Stimulated activated CD4-positive, alpha-beta T cell treated with anti-CD3 and anti-CD28 coated beads, Interleukin-2, amount 100 ng/mL, for 24 hours (primary cell): Measurements from ENCODE around the gene TRAP1.
"Not testable (repeated sequence)": the region's sequence is repeated elsewhere in the genome, so short reads cannot be mapped to it uniquely, and the experiment has no call there.

Source experiments
- DNase-seq, 2 donors: peaks; one replicate each; pipeline ENCODE4 v3.0.0-alpha.2; 2020

Gene TRAP1

DNA sequence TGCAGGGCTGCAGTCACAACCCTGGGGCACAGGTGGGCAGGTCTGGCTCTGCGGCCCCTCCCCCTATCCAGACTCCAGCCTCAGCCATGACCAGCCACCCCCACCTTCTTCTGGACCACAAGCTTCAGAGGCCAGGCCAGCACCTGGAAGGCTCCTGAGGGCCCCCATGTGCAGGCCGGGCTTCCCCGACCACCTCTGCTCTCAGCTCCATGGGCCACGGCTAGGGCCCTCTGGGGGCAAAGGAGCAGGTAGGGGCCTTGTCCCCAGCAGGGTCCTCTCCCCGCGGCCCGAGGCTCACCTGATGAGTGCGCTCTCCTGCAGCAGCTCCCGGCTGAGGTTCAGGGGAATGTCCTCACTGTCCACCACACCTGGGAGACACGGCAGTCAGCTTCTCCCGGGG, 45.9 kb downstream of the TRAP1 start:
- DNase-seq, result no peak

DNA sequence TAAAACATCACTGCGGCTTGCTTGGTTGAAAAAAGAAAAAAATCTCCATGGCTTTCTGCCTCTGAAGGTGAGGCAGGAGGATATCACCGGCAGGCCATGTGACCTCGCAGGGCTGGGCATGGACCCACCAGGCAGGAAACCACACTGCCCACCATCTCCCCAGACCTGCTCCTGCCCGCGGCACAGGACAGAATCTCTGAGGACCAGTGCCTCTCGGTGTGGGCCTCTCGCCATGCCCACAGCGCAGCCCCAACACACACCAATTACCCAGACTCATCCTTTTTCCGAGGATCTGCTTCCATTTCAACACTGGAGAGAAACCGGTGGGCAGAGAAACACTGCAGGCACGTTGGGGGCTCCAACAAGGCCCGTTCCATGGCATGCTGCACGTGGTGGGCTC, 46.6 kb downstream of the TRAP1 start:
- DNase-seq, result no peak

DNA sequence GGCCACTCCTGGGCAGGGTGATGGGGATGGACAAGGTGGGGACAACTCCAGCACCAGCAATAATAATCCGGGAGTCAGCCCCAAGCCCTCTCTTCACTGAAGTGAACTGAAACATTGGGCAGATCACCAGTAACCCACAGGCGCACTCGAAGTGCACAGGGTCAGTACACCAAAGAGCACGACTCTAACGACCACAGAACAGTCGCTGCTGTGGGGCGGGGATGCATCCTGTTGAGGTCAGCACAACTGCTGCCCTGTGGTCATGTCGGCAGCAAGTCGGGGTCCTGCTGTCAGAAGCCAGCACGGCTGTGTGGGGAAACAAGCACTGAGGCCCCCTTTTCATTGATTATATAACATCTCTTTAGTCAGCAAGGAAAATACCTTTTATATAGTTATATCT, 48.2 kb downstream of the TRAP1 start:
- no peak for DNase-seq

DNA sequence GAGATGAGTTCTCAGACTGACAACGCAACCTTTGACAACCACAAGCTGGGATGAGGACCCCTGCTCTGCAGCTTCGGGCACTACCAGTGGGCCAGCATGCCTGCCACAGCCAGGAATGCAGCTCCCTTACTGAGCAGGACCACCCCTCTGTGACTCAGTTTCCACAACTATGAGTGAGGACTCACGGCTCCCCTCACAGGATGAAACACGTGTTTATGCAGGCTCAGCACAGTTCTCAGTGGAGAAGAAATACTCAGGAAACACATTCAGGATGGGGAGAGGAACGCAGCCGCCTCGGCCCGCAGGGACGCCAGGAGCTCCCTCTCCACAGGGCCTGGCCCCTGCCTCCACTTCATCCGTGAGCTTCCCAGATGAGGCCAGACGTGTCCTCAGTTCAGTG, 48.7 kb downstream of the TRAP1 start:
- no peak for DNase-seq

DNA sequence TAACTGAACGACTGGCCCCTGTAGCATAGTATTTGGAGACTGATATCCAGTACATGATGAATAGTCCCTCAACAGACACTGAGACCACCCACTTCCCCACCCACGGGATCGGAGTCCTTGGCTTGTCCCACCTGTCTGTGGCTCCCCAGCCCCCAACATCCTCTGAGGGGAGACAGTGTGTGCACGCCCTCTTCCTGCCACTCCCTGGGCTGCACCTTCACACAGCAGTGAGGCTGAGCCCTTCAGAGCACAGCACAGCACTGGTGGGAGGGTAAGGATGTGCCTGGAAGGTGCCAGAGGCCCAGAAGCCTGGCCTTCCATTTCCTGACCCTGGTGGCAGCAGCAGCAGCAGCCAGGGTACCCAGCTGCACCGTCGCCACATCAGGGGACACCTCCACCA, 51.8 kb downstream of the TRAP1 start:
- DNase-seq, result no peak

DNA sequence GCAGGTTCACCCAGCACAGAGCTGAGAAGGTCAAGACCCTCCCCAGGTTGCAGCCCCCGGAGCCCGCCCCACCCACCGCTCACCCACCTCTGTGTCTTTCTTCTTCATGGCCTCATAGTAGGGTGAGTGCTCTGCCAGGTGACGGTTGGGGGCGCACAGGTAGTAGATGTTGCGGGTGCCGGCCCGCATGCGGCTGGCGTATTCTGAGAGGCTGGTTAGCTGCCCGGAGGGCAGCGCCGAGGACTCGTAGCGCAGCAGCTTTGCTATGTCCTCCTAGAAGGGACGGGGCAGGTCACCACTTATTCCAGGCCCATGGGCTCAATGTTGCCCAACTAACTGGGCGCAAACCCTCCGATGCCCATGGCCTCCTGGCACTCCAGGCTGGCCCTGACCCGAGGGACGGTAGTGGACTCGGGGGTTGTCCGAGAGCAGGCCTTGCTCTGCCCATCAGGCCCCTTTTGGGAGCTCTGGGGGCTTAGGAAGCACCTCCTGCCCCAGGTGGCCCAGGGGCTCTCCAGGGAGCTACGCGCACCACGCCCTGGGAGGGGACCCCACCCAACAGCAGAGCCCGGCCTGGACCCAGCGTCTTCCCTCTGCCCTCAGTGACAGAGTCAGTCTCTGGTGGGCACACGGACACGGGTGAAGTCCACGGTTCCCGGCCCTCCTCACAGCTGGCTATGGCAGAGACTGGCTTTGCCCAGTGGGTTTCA, 53.0 kb downstream of the TRAP1 start:
- DNase-seq, result no peak

DNA sequence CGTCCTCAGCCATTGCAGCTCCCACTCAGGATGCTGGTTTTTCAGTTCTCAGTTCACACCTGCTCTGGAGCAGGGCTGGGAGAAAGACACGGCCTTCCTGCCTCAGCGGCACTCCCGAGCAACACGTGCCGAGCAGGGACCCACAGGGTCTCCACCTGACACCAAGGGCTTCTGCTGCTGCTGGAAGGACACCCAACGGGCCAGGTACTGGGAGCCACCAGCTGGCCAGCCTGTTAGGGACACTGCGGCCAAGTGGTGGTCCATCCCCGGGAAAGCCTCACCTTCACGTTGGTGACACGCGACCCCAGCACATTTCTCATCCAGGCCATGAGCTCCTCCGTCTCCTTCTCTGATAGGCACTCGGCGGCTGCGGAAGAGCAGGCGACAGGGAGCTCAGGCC, 54.7 kb downstream of the TRAP1 start:
- no peak for DNase-seq

DNA sequence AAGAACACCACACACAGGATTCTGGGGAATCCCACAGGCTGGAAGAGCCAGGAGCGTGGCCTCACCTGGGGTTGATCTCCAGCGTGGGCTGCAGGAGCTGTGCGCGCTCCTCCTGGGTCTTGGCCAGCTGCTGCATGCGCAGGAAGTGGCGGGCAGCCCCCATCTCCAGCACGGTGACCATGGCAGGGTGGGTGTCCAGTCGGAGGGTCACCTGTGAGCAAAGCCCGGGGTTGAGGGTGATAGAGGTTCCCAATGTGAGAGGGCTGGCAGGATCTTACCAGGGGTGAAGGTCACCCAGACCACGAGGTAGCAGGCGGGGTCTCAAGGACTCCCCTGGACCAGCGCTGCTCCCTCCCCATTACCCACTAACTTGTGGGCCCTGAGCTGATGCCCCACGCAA, 55.4 kb downstream of the TRAP1 start:
- DNase-seq, result no peak

DNA sequence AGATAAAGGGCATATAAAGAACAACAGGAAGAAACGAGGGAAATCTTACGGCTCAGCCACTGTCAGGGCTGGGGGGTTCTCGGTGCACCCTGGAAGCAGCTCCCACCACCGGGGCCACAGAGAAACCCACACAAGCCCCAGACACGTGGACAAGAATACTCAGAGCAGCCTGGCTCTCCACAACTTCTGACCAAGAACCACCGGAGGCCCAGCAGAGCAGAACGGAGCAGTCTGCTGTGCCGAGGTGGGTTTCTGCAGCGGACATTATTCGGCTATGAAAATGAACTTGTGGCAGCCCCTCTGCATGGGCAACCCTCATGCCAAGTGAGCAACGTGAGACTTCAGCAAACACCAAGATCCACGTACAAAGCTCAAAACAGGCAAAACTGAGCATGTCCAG, 56.0 kb downstream of the TRAP1 start:
- no peak for DNase-seq

DNA sequence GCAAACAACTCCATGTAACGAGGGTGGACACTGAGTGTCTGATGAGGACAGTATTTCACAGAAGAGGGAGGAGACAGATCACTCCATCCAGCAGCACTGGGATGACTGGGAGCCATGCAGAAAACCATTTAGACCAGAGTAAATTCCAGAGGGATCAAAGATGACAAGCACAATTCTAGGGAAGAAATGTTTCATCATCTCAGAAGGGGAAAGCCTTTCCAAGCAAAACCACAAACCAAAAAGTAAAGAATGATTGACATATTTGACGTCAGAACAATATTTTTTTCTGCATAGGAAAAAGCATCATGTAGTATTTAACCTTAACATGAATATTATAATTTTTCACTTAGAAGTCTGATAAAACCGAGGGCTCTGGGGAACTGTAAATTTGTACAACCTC, 58.1 kb downstream of the TRAP1 start:
- no peak for DNase-seq

DNA sequence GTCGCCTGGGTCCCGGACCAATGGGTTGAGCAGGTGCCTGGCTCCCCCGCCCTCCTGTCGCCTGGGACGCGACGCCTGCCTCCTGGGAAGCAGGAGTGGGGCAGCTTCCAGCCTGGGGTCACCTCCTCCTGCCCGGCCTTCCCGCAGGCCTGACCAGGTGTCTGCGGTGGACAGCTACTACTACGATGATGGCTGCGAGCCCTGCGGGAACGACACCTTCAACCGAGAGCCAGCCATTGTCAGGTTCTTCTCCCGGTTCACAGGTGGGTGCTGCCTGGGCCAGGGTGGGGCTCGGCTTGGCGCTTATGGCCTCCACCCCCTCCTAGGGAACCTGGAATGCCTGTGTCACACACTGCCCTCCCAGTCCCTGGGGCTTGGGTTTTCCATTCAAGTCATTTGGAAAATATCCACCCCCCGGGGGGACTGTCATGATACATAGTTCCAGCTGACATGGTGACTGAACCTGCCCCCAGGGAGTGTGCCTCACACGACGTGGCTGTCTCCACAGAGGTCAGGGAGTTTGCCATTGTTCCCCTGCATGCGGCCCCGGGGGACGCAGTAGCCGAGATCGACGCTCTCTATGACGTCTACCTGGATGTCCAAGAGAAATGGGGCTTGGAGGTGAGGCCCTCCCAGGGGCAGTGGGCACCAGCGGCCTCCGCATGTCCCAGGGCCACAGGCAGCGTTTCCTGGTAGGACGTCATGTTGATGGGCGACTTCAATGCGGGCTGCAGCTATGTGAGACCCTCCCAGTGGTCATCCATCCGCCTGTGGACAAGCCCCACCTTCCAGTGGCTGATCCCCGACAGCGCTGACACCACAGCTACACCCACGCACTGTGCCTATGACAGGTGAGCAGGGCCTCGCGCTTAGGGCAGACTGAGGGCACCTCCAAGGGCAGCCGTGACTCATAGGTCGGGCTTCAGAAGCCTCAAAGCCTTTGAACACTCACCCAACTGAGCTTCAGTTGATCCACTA, 60.5 kb downstream of the TRAP1 start:
- peak; percentile 29 to 43 for DNase-seq

DNA sequence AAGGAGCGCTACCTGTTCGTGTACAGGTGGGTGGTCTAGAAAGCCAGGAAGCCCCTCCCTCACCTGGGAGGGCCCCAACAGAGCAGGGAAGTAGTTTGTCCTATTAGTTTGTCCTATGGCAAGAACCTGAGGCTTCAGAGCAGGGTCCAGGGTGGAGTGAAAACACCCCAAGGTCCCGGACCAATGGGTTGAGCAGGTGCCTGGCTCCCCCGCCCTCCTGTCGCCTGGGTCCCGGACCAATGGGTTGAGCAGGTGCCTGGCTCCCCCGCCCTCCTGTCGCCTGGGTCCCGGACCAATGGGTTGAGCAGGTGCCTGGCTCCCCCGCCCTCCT, 61.2 kb downstream of the TRAP1 start:
- not testable (repeated sequence) for DNase-seq

DNA sequence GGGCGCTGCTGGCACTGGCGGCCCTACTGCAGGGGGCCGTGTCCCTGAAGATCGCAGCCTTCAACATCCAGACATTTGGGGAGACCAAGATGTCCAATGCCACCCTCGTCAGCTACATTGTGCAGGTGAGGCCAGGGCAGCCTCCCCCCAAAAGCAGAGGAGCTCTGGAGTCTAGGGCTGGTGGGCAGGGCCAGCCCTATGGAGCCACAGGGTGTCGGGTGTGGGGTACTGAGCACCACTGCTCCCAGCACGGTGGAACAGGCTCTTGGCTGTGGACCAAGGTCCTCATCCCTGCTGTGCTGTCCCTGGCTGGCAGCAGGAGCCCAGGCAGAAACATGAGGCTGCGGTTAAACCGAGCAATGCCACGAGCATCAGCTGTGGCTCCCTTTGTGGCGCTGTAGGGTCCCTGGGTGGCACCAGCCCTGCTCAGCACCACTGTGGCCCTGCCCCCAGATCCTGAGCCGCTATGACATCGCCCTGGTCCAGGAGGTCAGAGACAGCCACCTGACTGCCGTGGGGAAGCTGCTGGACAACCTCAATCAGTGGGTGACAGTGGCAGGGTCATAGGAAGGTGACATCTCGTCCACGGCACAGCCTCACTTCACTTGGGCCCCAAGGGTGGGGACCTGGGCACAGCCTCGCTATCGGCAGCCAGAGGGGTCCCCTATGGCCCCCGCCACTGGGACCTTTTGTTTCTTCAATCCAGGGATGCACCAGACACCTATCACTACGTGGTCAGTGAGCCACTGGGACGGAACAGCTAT, 61.7 kb downstream of the TRAP1 start:
- no peak for DNase-seq

DNA sequence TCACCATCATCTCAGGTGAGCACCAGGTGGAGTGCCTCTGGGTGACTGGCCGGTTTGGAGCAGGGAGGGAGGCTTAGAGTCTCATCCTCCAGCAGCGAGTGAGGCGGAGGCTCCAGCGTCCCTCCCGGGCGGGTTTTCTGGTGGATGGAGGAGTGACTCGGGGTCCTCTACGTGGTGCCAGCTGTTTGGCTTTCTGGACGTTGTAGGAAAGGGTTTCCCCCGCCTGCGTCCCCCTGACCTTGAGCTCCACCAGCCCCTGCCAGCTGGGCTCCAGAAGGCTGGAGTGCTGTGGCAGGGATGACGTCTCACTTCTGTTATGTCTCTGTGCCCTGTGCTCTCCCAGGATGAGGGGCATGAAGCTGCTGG, 62.3 kb downstream of the TRAP1 start:
- no peak for DNase-seq

DNA sequence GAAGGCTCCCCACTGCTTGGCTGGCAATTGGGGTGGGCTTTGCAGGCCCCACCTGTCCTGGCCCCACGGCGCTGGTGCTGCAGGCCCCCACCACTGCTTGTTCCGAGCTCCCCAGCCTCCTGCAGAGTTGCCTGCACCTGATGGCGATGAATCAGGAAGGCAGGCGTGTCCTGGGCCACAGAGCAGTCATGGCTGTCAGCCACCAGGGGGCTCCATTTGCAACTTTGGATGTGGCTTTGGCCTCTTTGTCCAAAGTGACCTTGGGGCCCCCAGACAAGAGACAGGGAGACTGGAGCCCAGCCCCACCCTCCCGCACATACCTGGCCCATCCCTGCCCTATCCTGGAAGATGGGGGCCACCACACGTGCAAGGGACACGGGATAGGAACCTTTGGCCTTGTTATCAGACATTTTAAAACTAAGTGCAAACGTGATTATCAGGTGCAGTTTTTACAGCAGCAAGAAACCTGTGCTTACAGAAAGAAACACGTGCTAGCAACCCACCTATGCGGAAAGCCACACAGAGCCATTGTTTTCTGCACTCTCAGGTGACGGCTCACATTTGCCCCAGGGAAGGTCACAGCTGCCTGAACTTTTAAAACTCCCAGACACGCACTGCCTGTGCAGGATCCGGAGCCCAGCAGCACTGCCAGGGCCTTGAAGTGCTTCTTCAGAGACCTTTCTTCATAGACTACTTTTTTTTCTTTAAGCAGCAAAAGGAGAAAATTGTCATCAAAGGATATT, 62.9 kb downstream of the TRAP1 start, which contains the start of gene DNASE1:
Gene DNASE1 (plus strand): TSS at position 443 of the 743 bp plus-strand sequence. CDS start 683 bp downstream, outside the sequence.
- peak; percentile 63 to 68 for DNase-seq

DNA sequence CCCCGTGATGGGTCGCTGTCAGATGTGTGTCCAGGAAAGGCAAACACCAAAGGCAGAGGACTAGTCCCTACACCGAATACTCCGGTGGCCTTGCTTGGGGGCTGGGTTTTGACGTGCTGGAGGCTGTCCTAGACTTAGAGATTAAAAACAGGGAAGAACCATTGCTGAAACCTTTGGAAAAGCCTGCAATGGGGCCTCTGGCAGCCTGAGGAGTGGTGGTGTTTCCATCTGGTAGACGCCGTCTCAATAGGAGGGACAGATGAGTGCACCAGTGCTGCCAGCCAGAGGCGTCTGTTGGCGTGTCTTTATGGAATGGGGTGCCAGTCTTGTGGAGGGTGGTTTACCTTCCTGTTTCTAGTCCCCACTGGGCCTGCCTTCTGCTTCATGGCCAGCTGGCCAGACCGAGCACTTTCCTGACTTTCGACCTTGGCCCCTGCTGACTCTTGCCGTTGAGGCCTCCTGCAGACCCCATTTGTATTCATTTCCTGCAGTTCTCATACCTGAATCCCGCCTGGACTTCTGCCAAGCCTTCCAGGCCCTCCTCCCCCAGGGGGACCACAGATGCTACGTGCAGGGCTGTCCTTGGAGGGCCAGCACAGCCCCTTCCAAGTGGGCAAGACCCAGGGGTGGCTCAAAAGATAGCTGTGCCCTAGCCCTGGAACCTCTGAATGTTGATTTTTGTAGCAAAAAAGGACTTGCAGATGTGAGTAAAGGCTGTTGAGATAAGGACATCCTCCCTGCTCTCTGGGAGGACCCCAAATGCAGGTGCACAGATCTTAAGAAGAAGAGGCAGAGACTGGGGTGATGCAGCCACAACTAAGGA, 64.7 kb downstream of the TRAP1 start:
- DNase-seq, result no peak

DNA sequence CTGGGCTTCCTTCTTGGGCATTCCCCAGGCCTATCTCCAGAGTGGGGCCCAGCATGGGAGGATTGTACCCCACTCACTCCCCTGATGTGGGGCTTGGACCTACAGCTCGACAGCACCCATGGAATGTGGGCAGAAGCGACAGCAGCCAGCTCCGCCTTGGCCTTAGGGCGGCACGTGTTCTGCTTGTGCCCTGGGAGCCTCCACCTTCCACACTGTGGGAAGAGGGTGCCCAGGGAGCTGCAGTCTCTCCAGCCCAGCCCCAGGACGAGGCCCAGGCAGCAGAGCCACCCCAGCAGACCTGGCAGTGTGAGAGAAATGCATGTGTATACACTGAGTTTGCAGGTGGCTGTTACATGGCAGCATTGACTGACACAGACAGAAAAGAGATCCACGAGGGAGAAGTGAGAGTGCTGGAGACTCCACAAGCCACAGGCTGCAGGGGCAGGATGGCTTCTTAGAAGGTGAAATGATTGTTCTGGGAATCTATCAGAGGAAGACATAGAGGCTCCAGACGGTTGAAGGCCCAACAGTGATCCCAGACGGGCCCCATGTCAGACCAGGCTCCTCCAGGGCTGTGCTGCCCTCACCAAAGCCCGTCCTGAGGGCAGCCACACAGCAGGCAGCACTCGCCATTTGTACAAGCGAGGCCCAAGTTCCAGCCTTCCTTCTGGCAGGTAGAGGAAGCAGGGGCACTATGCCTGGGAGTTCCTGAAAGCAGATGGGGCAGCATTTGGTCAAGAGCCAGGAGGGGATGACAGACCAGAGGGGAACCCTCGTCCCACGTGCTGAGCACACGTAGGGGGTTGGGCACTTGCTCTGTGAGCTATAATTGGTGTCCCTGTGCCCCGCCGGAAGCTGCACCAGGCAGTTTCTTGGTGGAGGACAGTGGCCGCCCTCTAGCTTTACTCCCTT, 65.6 kb downstream of the TRAP1 start:
- no peak for DNase-seq

DNA sequence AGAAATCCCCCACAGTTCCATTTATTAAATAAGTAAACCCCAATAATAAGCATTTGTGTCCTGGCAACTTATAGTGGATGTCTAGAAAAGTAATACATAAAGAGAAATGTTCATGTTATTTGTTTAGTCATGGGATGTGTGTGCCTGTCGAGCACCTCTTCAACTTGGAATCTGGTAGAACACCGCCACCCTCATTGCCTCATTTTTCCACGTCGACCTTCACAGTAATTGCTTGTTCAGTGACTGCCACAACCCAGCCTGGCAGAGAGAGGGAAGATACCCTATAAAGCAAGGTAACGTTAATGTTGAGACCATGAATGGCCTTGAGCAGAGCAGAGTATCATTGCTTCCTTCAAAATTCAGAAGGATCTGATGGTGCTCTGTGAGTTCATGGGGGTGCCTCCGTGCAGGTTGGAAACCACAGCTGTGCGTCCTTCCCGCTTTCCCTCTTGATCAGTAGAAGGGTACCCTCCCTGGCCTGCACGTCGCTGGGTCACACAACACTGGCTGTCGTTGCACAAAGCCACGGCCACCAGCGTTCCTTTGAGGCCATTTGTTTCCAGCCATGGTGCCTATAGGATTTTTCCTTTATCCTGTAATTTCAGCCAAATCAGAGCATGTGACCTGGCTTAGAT, 66.6 kb downstream of the TRAP1 start:
- no peak for DNase-seq

DNA sequence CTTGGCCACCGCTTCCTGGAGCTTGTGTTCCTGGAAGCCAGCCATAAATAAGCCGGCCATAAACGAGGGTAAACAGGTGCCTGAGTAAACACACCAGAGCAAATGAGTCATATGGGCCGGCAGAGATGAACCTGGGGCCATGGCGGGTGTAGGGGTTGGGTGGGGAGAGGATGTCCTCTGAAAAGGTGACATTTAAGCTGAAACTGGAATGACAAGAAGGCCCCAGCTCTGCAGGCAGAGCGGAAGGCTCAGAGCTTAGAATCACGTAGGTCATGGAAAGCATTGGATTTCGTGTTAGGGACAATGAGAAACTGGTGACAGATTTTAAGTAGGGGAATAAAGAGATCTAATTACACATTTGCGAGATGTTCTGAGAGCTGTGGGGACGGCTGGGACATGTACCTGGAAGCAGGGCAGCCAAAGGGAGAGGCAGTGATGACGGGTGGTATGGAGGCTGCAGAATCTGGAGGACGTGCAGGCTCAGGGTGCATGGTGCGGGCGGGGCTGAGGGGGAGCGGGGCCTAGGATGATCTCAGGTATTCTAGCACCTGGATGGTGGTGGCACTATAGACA, 70.9 kb downstream of the TRAP1 start:
- no peak for DNase-seq
